Keratinocyte (primary cell): ENCODE measurements around the gene CSNK1G2.

Experiments
- EZH2 ChIP-seq: IDR thresholded peaks from one replicate; pipeline ENCODE4 v1.6.1; 2012; ENCODE audit warnings: inconsistent platforms, mild to moderate bottlenecking, low read length, moderate library complexity
- TF ChIP-seq, protein P1 (sequence below), 3 experiments: IDR thresholded peaks in 1 of 3; conservative IDR thresholded peaks in 1 of 3; optimal IDR thresholded peaks in 1 of 3; 2 replicates in 2 of 3; 3 replicates in 1 of 3; pipeline versions ENCODE3 to v1.5.1; 2011; ENCODE audit warnings: low read length in 3 of 3, mild to moderate bottlenecking in 3 of 3, moderate library complexity in 2 of 3, control low read depth in 1 of 3, inconsistent platforms in 1 of 3; ENCODE audit not compliant: insufficient read depth in 2 of 3; ENCODE audit errors: extremely low read depth in 1 of 3

DNA sequence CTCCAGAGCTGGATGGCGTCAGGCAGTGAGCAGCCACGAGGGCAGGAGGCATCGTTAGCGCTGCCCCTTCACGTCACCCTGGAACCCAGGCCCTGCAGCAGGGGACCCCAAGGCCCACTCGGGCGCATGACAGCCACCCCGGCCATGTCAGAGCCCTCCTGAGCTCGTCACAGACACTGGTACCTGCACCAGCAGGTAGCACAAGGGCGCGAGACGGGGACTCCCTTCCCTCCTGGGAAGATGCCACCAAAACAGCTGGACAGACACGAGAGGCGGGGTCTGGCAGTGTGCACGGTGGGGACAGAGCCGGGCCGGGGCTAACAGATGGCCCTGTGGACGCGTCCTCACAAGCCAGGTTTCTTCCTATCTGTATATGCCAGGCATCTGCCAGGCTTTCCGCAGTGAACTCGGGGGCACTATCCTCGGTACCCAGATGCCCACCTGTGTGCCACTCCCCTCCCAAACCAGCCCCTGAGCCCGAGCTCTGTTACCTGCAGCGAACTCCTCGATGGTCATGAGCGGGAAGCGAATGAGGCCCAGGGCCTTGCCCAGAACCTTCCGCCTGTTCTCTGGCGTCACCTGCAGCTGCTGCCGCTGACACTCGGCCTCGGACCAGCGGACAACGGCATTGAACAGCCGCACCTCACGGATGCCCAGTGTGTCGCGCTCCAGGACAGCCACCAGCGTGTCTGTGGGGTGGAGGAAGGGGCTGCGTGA is 48.7 kb downstream of the CSNK1G2 start:
- no peak for TF ChIP-seq EZH2
- TF ChIP-seq, protein P1, sequence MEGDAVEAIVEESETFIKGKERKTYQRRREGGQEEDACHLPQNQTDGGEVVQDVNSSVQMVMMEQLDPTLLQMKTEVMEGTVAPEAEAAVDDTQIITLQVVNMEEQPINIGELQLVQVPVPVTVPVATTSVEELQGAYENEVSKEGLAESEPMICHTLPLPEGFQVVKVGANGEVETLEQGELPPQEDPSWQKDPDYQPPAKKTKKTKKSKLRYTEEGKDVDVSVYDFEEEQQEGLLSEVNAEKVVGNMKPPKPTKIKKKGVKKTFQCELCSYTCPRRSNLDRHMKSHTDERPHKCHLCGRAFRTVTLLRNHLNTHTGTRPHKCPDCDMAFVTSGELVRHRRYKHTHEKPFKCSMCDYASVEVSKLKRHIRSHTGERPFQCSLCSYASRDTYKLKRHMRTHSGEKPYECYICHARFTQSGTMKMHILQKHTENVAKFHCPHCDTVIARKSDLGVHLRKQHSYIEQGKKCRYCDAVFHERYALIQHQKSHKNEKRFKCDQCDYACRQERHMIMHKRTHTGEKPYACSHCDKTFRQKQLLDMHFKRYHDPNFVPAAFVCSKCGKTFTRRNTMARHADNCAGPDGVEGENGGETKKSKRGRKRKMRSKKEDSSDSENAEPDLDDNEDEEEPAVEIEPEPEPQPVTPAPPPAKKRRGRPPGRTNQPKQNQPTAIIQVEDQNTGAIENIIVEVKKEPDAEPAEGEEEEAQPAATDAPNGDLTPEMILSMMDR (optimal IDR thresholded peaks at IDR 0.05 in 1 of 3, IDR thresholded peaks at IDR 0.05 in 1 of 3, conservative IDR thresholded peaks at IDR 0.05 in 1 of 3; ENCODE audit: extremely low read depth in 1 of 3, insufficient read depth in 2 of 3, low read length in 3 of 3): no peak
